H1 (cell line): ENCODE data around the gene LANCL2. TPM values are rescaled to one million over a fixed set of nuclear protein-coding genes. Genes with fewer than 3 reads are reported as not detected.

ENCODE experiments used
- PHF8 ChIP-seq: fragments of 200-600 bp; sonication (generic); conservative IDR thresholded peaks from 2 replicates; pipeline ENCODE4 v1.7.1; 2012; ENCODE audit warnings: low read depth, mild to moderate bottlenecking, inconsistent platforms, low read length, moderate library complexity
- polyA plus RNA-seq, 7 experiments: library from polyadenylated mRNA; depleted of rRNA in 3 of 7; stranded (reverse) in 5 of 7; unstranded in 2 of 7; fragments of >200 nt in 5 of 7; fragments of 200-250 nt in 2 of 7; gene quantifications; 1 replicate in 5 of 7; 2 replicates in 1 of 7; 4 replicates in 1 of 7; pipeline versions ENCODE4 v1.2.1 to v1.2.3, GENCODE V29; 2011 to 2013; ENCODE audit warnings: missing spikeins in 2 of 7, mixed read lengths in 2 of 7
- total RNA-seq: library from RNA; stranded (reverse); fragmentation: NEBNext Ultra II Directional; extraction: Animal tissue kit (Norgen Biotek cat#: 25700); gene quantifications from 2 replicates; pipeline ENCODE4 v1.2.1, GENCODE V29; 2021
- TF ChIP-seq, protein P1 (sequence below): IDR thresholded peaks from 2 replicates; pipeline ENCODE4 v1.6.1; 2011; ENCODE audit warnings: low read length, improper control_type of control experiment

LANCL2 gene
- total and polyA plus RNA-seq, 2 of the 8 experiments (the other 6 are each of a cell fraction or from before 2014, with no cell fraction given): 9.2 to 9.5 TPM

DNA sequence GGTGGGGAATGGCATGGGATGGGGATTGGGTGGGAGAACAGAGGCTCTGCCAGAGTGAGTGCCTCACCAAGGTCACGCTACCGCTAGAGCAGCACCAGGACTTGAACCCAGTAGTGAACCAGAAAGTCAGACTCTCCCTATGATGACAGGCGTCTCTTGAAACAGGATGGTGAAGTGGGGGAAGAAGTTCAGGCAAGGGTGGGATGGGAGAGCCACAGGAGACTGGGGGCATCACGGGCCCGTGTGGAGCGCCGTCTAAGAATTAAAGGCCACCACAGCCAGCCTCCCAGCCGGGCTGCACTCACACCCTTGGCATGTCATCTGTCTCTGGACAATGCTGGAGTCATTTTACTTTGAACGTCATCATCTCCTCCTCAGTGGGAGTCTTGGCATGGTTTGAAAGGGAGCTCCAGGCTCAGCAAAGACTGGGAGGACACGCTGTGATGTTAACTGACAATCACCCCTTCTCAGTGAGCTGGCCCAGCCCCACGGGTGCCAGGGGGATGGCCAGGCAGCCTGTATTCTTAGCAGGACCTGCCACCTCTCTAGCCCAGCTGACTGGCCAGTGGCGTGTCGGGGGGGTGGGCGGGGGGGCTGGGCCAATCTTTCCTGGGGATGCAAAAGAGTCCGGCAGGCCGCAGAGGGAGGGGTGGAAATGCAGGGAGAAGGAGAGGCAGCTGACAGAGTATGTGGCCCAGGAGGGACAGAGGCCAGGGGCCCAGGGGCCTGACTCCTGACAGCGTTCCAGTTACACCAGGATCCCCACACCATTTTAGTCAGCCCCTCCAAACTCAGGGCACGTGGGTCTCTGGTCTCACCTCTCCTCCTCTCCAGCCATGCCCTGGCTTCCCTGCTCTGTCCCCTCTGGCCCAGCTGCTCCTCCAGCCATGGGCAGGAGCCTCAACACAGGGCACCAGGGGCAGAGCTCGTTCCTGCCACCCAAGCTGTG lies 111.0 kb downstream of the LANCL2 start (continued):
- TF ChIP-seq, protein P1, sequence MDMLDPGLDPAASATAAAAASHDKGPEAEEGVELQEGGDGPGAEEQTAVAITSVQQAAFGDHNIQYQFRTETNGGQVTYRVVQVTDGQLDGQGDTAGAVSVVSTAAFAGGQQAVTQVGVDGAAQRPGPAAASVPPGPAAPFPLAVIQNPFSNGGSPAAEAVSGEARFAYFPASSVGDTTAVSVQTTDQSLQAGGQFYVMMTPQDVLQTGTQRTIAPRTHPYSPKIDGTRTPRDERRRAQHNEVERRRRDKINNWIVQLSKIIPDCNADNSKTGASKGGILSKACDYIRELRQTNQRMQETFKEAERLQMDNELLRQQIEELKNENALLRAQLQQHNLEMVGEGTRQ: no peak
- TF ChIP-seq PHF8: no peak
